ENCODE data around the gene TSSK2. TPM values are rescaled to one million over a fixed set of nuclear protein-coding genes. Genes with fewer than 3 reads are reported as not detected.

The TSSK2 gene
- polyA plus RNA-seq, 2 donors: 0.05 to 0.06 TPM

- Histone ChIP-seq H3K4me3 (ENCODE audit: low read depth in 1 of 2, low read length in 2 of 2) (peak within 1 kb of the TSS; percentile 72 to 87), H3K9me3 (ENCODE audit: control insufficient read depth in 2 of 2, insufficient read depth in 1 of 2, low read depth in 1 of 2, low read length in 1 of 2) (no peaks in the 10 kb centered on the region), H3K27me3 (ENCODE audit: control insufficient read depth in 1 of 2, insufficient read depth in 2 of 2, low read length in 2 of 2) (no peaks in the 10 kb centered on the region), H3K4me1 (ENCODE audit: control insufficient read depth in 2 of 2, insufficient read depth in 2 of 2, low read length in 1 of 2) (peaks cover 18 to 30% of the 10 kb centered on the region in 2 donors), H3K27ac (ENCODE audit: low read depth in 2 of 2, low read length in 1 of 2) (peak within 1 kb of the TSS; percentile 96 to 97), H3K36me3 (ENCODE audit: control insufficient read depth in 2 of 2, insufficient read depth in 2 of 2, low read length in 1 of 2) (peaks cover 0 to 5% of the 10 kb centered on the region in 2 donors)
- WGBS, 2 donors: 1% methylated on average over 59 to 67 of the region's 67 CpGs
Observed at GRCh38 chr22:19122143-19122751, 8.9 kb upstream of the TSSK2 start, which contains the start of gene DGCR2. TSS of gene DGCR2 (minus strand) at chr22:19122412. CDS start at chr22:19122206, 206 bp downstream.

GRCh38 chr22:19122752-19123492 is 8.2 kb upstream of the TSSK2 start:
- H3K27me3 ChIP-seq (ENCODE audit: control insufficient read depth in 1 of 2, insufficient read depth in 2 of 2, low read length in 2 of 2): no peaks in the 10 kb centered on the region
- H3K27ac ChIP-seq (ENCODE audit: low read depth in 2 of 2, low read length in 1 of 2): peak overlapping the region; percentile 59 to 74
- 21 to 25% methylated on average over 27 of the region's 27 CpGs for WGBS, 2 donors
- peaks cover 17 to 32% of the 10 kb centered on the region in 2 donors for H3K4me1 ChIP-seq (ENCODE audit: control insufficient read depth in 2 of 2, insufficient read depth in 2 of 2, low read length in 1 of 2)
- H3K36me3 ChIP-seq (ENCODE audit: control insufficient read depth in 2 of 2, insufficient read depth in 2 of 2, low read length in 1 of 2): peaks cover 0 to 3% of the 10 kb centered on the region in 2 donors
- no peaks in the 10 kb centered on the region for H3K9me3 ChIP-seq (ENCODE audit: control insufficient read depth in 2 of 2, insufficient read depth in 1 of 2, low read depth in 1 of 2, low read length in 1 of 2)
- H3K4me3 ChIP-seq (ENCODE audit: low read depth in 1 of 2, low read length in 2 of 2): peak overlapping the region; percentile 43 to 72

- H3K27me3 ChIP-seq (ENCODE audit: control insufficient read depth in 1 of 2, insufficient read depth in 2 of 2, low read length in 2 of 2): no peaks in the 10 kb centered on the region
- peaks cover 0 to 3% of the 10 kb centered on the region in 2 donors for H3K36me3 ChIP-seq (ENCODE audit: control insufficient read depth in 2 of 2, insufficient read depth in 2 of 2, low read length in 1 of 2)
- H3K27ac ChIP-seq (ENCODE audit: low read depth in 2 of 2, low read length in 1 of 2): no peak overlapping the region
- H3K4me3 ChIP-seq (ENCODE audit: low read depth in 1 of 2, low read length in 2 of 2): no peak overlapping the region
- 92 to 94% methylated on average over 4 of the region's 4 CpGs for WGBS, 2 donors
- H3K4me1 ChIP-seq (ENCODE audit: control insufficient read depth in 2 of 2, insufficient read depth in 2 of 2, low read length in 1 of 2): peaks cover 14 to 33% of the 10 kb centered on the region in 2 donors
- no peaks in the 10 kb centered on the region for H3K9me3 ChIP-seq (ENCODE audit: control insufficient read depth in 2 of 2, insufficient read depth in 1 of 2, low read depth in 1 of 2, low read length in 1 of 2)
Observed at GRCh38 chr22:19123936-19124335, 7.2 kb upstream of the TSSK2 start.

GRCh38 chr22:19124377-19124776 is 6.7 kb upstream of the TSSK2 start:
- H3K36me3 ChIP-seq (ENCODE audit: control insufficient read depth in 2 of 2, insufficient read depth in 2 of 2, low read length in 1 of 2): peaks cover 0 to 3% of the 10 kb centered on the region in 2 donors
- no peaks in the 10 kb centered on the region for H3K9me3 ChIP-seq (ENCODE audit: control insufficient read depth in 2 of 2, insufficient read depth in 1 of 2, low read depth in 1 of 2, low read length in 1 of 2)
- no peak overlapping the region for H3K4me3 ChIP-seq (ENCODE audit: low read depth in 1 of 2, low read length in 2 of 2)
- WGBS, 2 donors: 81 to 83% methylated on average over 4 of the region's 4 CpGs
- H3K27ac ChIP-seq (ENCODE audit: low read depth in 2 of 2, low read length in 1 of 2): no peak overlapping the region
- H3K27me3 ChIP-seq (ENCODE audit: control insufficient read depth in 1 of 2, insufficient read depth in 2 of 2, low read length in 2 of 2): no peaks in the 10 kb centered on the region
- peaks cover 12 to 35% of the 10 kb centered on the region in 2 donors for H3K4me1 ChIP-seq (ENCODE audit: control insufficient read depth in 2 of 2, insufficient read depth in 2 of 2, low read length in 1 of 2)

- Histone ChIP-seq H3K27me3 (ENCODE audit: control insufficient read depth in 1 of 2, insufficient read depth in 2 of 2, low read length in 2 of 2) (no peaks in the 10 kb centered on the region), H3K36me3 (ENCODE audit: control insufficient read depth in 2 of 2, insufficient read depth in 2 of 2, low read length in 1 of 2) (no peaks in the 10 kb centered on the region), H3K4me1 (ENCODE audit: control insufficient read depth in 2 of 2, insufficient read depth in 2 of 2, low read length in 1 of 2) (peaks cover 8 to 32% of the 10 kb centered on the region in 2 donors), H3K27ac (ENCODE audit: low read depth in 2 of 2, low read length in 1 of 2) (no peak overlapping the region), H3K9me3 (ENCODE audit: control insufficient read depth in 2 of 2, insufficient read depth in 1 of 2, low read depth in 1 of 2, low read length in 1 of 2) (no peaks in the 10 kb centered on the region), H3K4me3 (ENCODE audit: low read depth in 1 of 2, low read length in 2 of 2) (no peak overlapping the region)
- 95% methylated on average over 11 of the region's 11 CpGs for WGBS, 2 donors
Observed at GRCh38 chr22:19125011-19125410, 6.1 kb upstream of the TSSK2 start.

- H3K36me3 ChIP-seq (ENCODE audit: control insufficient read depth in 2 of 2, insufficient read depth in 2 of 2, low read length in 1 of 2): no peaks in the 10 kb centered on the region
- H3K27me3 ChIP-seq (ENCODE audit: control insufficient read depth in 1 of 2, insufficient read depth in 2 of 2, low read length in 2 of 2): no peaks in the 10 kb centered on the region
- no peak overlapping the region for H3K27ac ChIP-seq (ENCODE audit: low read depth in 2 of 2, low read length in 1 of 2)
- no peak overlapping the region for H3K4me3 ChIP-seq (ENCODE audit: low read depth in 1 of 2, low read length in 2 of 2)
- H3K4me1 ChIP-seq (ENCODE audit: control insufficient read depth in 2 of 2, insufficient read depth in 2 of 2, low read length in 1 of 2): peaks cover 3 to 27% of the 10 kb centered on the region in 2 donors
- 81 to 86% methylated on average over 20 to 21 of the region's 21 CpGs for WGBS, 2 donors
- H3K9me3 ChIP-seq (ENCODE audit: control insufficient read depth in 2 of 2, insufficient read depth in 1 of 2, low read depth in 1 of 2, low read length in 1 of 2): no peaks in the 10 kb centered on the region
Observed at GRCh38 chr22:19125474-19126308, 5.4 kb upstream of the TSSK2 start.

- Histone ChIP-seq H3K36me3 (ENCODE audit: control insufficient read depth in 2 of 2, insufficient read depth in 2 of 2, low read length in 1 of 2) (peaks cover 0 to 3% of the 10 kb centered on the region in 2 donors), H3K27me3 (ENCODE audit: control insufficient read depth in 1 of 2, insufficient read depth in 2 of 2, low read length in 2 of 2) (no peaks in the 10 kb centered on the region), H3K9me3 (ENCODE audit: control insufficient read depth in 2 of 2, insufficient read depth in 1 of 2, low read depth in 1 of 2, low read length in 1 of 2) (no peaks in the 10 kb centered on the region), H3K4me3 (ENCODE audit: low read depth in 1 of 2, low read length in 2 of 2) (no peak overlapping the region), H3K27ac (ENCODE audit: low read depth in 2 of 2, low read length in 1 of 2) (peak overlapping the region in 1 of 2 donors; percentile 66), H3K4me1 (ENCODE audit: control insufficient read depth in 2 of 2, insufficient read depth in 2 of 2, low read length in 1 of 2) (peaks cover 0 to 33% of the 10 kb centered on the region in 2 donors)
- 84 to 88% methylated on average over 19 of the region's 19 CpGs for whole genome bisulfite sequencing, 2 donors
Observed at GRCh38 chr22:19126309-19127273, 4.5 kb upstream of the TSSK2 start.

- no peaks in the 10 kb centered on the region for H3K9me3 ChIP-seq (ENCODE audit: control insufficient read depth in 2 of 2, insufficient read depth in 1 of 2, low read depth in 1 of 2, low read length in 1 of 2)
- WGBS, 2 donors: 69 to 71% methylated on average over 13 to 16 of the region's 16 CpGs
- H3K36me3 ChIP-seq (ENCODE audit: control insufficient read depth in 2 of 2, insufficient read depth in 2 of 2, low read length in 1 of 2): peaks cover 0 to 11% of the 10 kb centered on the region in 2 donors
- peaks cover 0 to 39% of the 10 kb centered on the region in 2 donors for H3K4me1 ChIP-seq (ENCODE audit: control insufficient read depth in 2 of 2, insufficient read depth in 2 of 2, low read length in 1 of 2)
- H3K4me3 ChIP-seq (ENCODE audit: low read depth in 1 of 2, low read length in 2 of 2): no peak overlapping the region
- H3K27ac ChIP-seq (ENCODE audit: low read depth in 2 of 2, low read length in 1 of 2): peak overlapping the region in 1 of 2 donors; percentile 66
- H3K27me3 ChIP-seq (ENCODE audit: control insufficient read depth in 1 of 2, insufficient read depth in 2 of 2, low read length in 2 of 2): no peaks in the 10 kb centered on the region
Observed at GRCh38 chr22:19127329-19128008, 3.6 kb upstream of the TSSK2 start.

Data from esophagus (tissue), 2 donors.